CD4-positive, alpha-beta T cell (primary cell): ENCODE results near the gene NRF1. TPM values are rescaled to one million over a fixed set of nuclear protein-coding genes. Genes with fewer than 3 reads are reported as not detected.
"Not testable (repeated sequence)": the region's sequence is repeated elsewhere in the genome, so short reads cannot be mapped to it uniquely, and the experiment has no call there.

Experiments
- ATAC-seq: fragments of 200-7000 bp; cut with Tn5 transposase; one replicate; pipeline ENCODE4 v1.10.0; 2022; ENCODE audit warnings: mild to moderate bottlenecking; ENCODE audit not compliant: poor library complexity
- CTCF ChIA-PET: fragments of 350-600 bp; sonication (Branson Sonifier 250); formaldehyde crosslinking; loops from one replicate; lab custom pipeline; 2021; ENCODE audit warnings: antibody characterized with exemption, inconsistent platforms; lab: Charles Lee
- POLR2A ChIA-PET: fragments of 350-600 bp; sonication (Branson Sonifier 250); formaldehyde crosslinking; loops from one replicate; lab custom pipeline; 2021; ENCODE audit warnings: antibody characterized with exemption, inconsistent platforms; lab: Charles Lee
- DNase-seq, 14 experiments: peaks; one replicate each; pipeline ENCODE4 v3.0.0-alpha.2; 2013 to 2020; ENCODE audit warnings: mixed read lengths in 2 of 14
- H3K27ac ChIP-seq, 2 donors: one replicate each; pipeline versions ENCODE4 v1.5.1 to v1.7.0; 2013; ENCODE audit warnings: low read length in 2 of 2, low read depth in 1 of 2, mild to moderate bottlenecking in 1 of 2
- H3K27me3 ChIP-seq, 2 experiments: 1 replicate in 1 of 2; 2 replicates in 1 of 2; pipeline versions ENCODE4 v1.6.1 to v1.7.0; 2013; ENCODE audit warnings: low read length in 2 of 2, control low read depth in 1 of 2, mild to moderate bottlenecking in 1 of 2, moderate library complexity in 1 of 2; ENCODE audit not compliant: insufficient read depth in 2 of 2, control insufficient read depth in 1 of 2
- H3K36me3 ChIP-seq: one replicate; pipeline ENCODE4 v1.6.1; 2013; ENCODE audit warnings: low read length, control low read depth; ENCODE audit not compliant: insufficient read depth
- H3K4me1 ChIP-seq: one replicate; pipeline ENCODE4 v1.6.1; 2013; ENCODE audit warnings: low read length, control low read depth; ENCODE audit not compliant: insufficient read depth
- H3K4me3 ChIP-seq: one replicate; pipeline ENCODE4 v1.5.1; 2013; ENCODE audit warnings: mild to moderate bottlenecking, low read length, moderate library complexity
- H3K9me3 ChIP-seq, 2 experiments: 1 replicate in 1 of 2; 2 replicates in 1 of 2; pipeline versions ENCODE4 v1.6.1 to v1.7.0; 2013; ENCODE audit warnings: low read length in 2 of 2, mild to moderate bottlenecking in 2 of 2, control low read depth in 1 of 2, moderate library complexity in 1 of 2; ENCODE audit not compliant: control insufficient read depth in 1 of 2, insufficient read depth in 1 of 2
- H3K27ac Mint-ChIP-seq: one replicate; pipeline ENCODE4 v1.8.0; 2020; ENCODE audit warnings: mixed read lengths
- H3K27me3 Mint-ChIP-seq: one replicate; pipeline ENCODE4 v1.8.0; 2021; ENCODE audit warnings: mixed read lengths
- H3K36me3 Mint-ChIP-seq: one replicate; pipeline ENCODE4 v1.8.0; 2021; ENCODE audit warnings: low read depth, mixed read lengths
- H3K4me1 Mint-ChIP-seq: one replicate; pipeline ENCODE4 v1.8.0; 2021; ENCODE audit warnings: low read depth, mixed read lengths
- H3K4me3 Mint-ChIP-seq: one replicate; pipeline ENCODE4 v1.8.0; 2020; ENCODE audit warnings: mild to moderate bottlenecking, mixed read lengths
- H3K9me3 Mint-ChIP-seq: one replicate; pipeline ENCODE4 v1.8.0; 2020; ENCODE audit warnings: mixed read lengths
- CTCF ChIP-seq: fragments of 200-600 bp; IDR thresholded peaks from one replicate; pipeline ENCODE4 v1.8.0; 2022; ENCODE audit warnings: antibody characterized with exemption, mild to moderate bottlenecking
- intact Hi-C, 2 experiments: fragments of 100-400 bp; cut with DNase I in 1 of 2; cut with micrococcal nuclease in 1 of 2; formaldehyde crosslinking; loops; one replicate each; pipeline versions ENCODE4 v1.15.1 to v1.9.0; 2023 to 2025; cut with DNase I, micrococcal nuclease
- total RNA-seq, 174 experiments: library from RNA in 2 of 174; stranded (reverse) in 2 of 174; gene quantifications; one replicate each; pipeline ENCODE4 v1.2.3 and lab custom pipeline; 2021 to 2026

NRF1 gene
- total RNA-seq, 2 experiments from 2014 or later, result 35.4 to 36.1 TPM

GRCh38 chr7:129657363-129657762, 45.8 kb downstream of the NRF1 start:
- intact Hi-C loops, result no loop called here
- H3K27ac Mint-ChIP-seq, result no peak overlapping the region
- peaks cover 88% of the 10 kb centered on the region for H3K36me3 Mint-ChIP-seq
- H3K4me1 Mint-ChIP-seq, result peaks cover 29% of the 10 kb centered on the region
- peaks cover 6 to 9% of the 10 kb centered on the region in 2 experiments for H3K9me3 ChIP-seq
- H3K27me3 Mint-ChIP-seq, result no peaks in the 10 kb centered on the region
- H3K4me1 ChIP-seq, result no peaks in the 10 kb centered on the region
- H3K36me3 ChIP-seq, result peaks cover 55% of the 10 kb centered on the region
- DNase-seq (no peak), ATAC-seq (no peak)
- TF ChIP-seq CTCF, result no peak
- CTCF ChIA-PET, result no interaction called here
- H3K9me3 Mint-ChIP-seq, result peaks cover 11% of the 10 kb centered on the region
- no peak overlapping the region for H3K27ac ChIP-seq
- no peaks in the 10 kb centered on the region for H3K27me3 ChIP-seq
- no peak overlapping the region for H3K4me3 ChIP-seq
- H3K4me3 Mint-ChIP-seq, result no peak overlapping the region
- POLR2A ChIA-PET, result no interaction called here

- H3K4me3 ChIP-seq, H3K27me3 Mint-ChIP-seq, POLR2A ChIA-PET, H3K4me3 Mint-ChIP-seq, H3K9me3 ChIP-seq, H3K27ac ChIP-seq, DNase-seq, CTCF ChIA-PET, H3K27me3 ChIP-seq, H3K27ac Mint-ChIP-seq, ATAC-seq, H3K4me1 ChIP-seq: not testable (repeated sequence)
- Mint-ChIP-seq H3K36me3 (peaks cover 90% of the 10 kb centered on the region), H3K4me1 (peaks cover 17% of the 10 kb centered on the region), H3K9me3 (peaks cover 11% of the 10 kb centered on the region)
- peaks cover 57% of the 10 kb centered on the region for H3K36me3 ChIP-seq
- intact Hi-C loops, result loop anchor here in 1 of 2 experiments (5.0 to 10.0 kb wide), 2 partner anchors 165 to 352 kb away; no protein-coding TSS in a partner anchor
Measured at GRCh38 chr7:129659907-129660306, 48.4 kb downstream of the NRF1 start.

GRCh38 chr7:129661645-129662182, 50.2 kb downstream of the NRF1 start:
- TF ChIP-seq CTCF, result no peak
- Histone ChIP-seq H3K9me3 (peaks cover 6 to 9% of the 10 kb centered on the region in 2 experiments), H3K36me3 (peaks cover 61% of the 10 kb centered on the region), H3K27me3 (no peaks in the 10 kb centered on the region), H3K4me1 (no peaks in the 10 kb centered on the region), H3K4me3 (no peak overlapping the region), H3K27ac (no peak overlapping the region)
- Mint-ChIP-seq H3K9me3 (peaks cover 11% of the 10 kb centered on the region), H3K27ac (no peak overlapping the region), H3K36me3 (peaks cover 91% of the 10 kb centered on the region), H3K4me3 (no peak overlapping the region), H3K4me1 (peaks cover 10% of the 10 kb centered on the region), H3K27me3 (no peaks in the 10 kb centered on the region)
- CTCF ChIA-PET, result no interaction called here
- POLR2A ChIA-PET, result no interaction called here
- intact Hi-C loops, result loop anchor here in 1 of 2 experiments (5.0 to 10.0 kb wide), 2 partner anchors 163 to 351 kb away; no protein-coding TSS in a partner anchor
- DNase-seq (no peak), ATAC-seq (no peak)

- peaks cover 47% of the 10 kb centered on the region for H3K36me3 ChIP-seq
- H3K4me3 ChIP-seq, H3K9me3 ChIP-seq, POLR2A ChIA-PET, H3K4me1 ChIP-seq, H3K27ac ChIP-seq, H3K27me3 ChIP-seq, DNase-seq, H3K27ac Mint-ChIP-seq, H3K4me3 Mint-ChIP-seq, CTCF ChIA-PET, ATAC-seq, H3K27me3 Mint-ChIP-seq: not testable (repeated sequence)
- Mint-ChIP-seq H3K9me3 (peaks cover 11% of the 10 kb centered on the region), H3K4me1 (peaks cover 10% of the 10 kb centered on the region), H3K36me3 (peaks cover 81% of the 10 kb centered on the region)
- intact Hi-C loops, result loop anchor here in 1 of 2 experiments (5.0 to 10.0 kb wide), 2 partner anchors 162 to 349 kb away; no protein-coding TSS in a partner anchor
Measured at GRCh38 chr7:129663240-129663639, 51.7 kb downstream of the NRF1 start.
